Measurements from ENCODE around the gene VASN.

Gene VASN

GRCh38 chr16:4410335-4411075 is 38.9 kb downstream of the VASN start:
- in situ Hi-C loops (cut with MboI; ENCODE audit: low sequenced_read_pairs, unreplicated experiment), result no loop called here
- DNase-seq (ENCODE audit: low spot score), result no peak
- TF ChIP-seq CTCF (IDR thresholded peaks at IDR 0.05; ENCODE audit: borderline replicate concordance, control extremely low read depth, extremely low read depth, insufficient read depth, missing control alignments), result no peak

GRCh38 chr16:4411684-4412083 is 40.0 kb downstream of the VASN start:
- no peak for TF ChIP-seq CTCF (IDR thresholded peaks at IDR 0.05; ENCODE audit: borderline replicate concordance, control extremely low read depth, extremely low read depth, insufficient read depth, missing control alignments)
- in situ Hi-C loops (cut with MboI; ENCODE audit: low sequenced_read_pairs, unreplicated experiment), result no loop called here
- DNase-seq (ENCODE audit: low spot score), result no peak

- DNase-seq (ENCODE audit: low spot score), result no peak
- in situ Hi-C loops (cut with MboI; ENCODE audit: low sequenced_read_pairs, unreplicated experiment), result no loop called here
- no peak for TF ChIP-seq CTCF (IDR thresholded peaks at IDR 0.05; ENCODE audit: borderline replicate concordance, control extremely low read depth, extremely low read depth, insufficient read depth, missing control alignments)
Observed at GRCh38 chr16:4412159-4412558, 40.5 kb downstream of the VASN start.

GRCh38 chr16:4412854-4413253 is 41.2 kb downstream of the VASN start:
- DNase-seq (ENCODE audit: low spot score), result no peak
- in situ Hi-C loops (cut with MboI; ENCODE audit: low sequenced_read_pairs, unreplicated experiment), result no loop called here
- TF ChIP-seq CTCF (IDR thresholded peaks at IDR 0.05; ENCODE audit: borderline replicate concordance, control extremely low read depth, extremely low read depth, insufficient read depth, missing control alignments), result no peak

- in situ Hi-C loops (cut with MboI; ENCODE audit: low sequenced_read_pairs, unreplicated experiment), result no loop called here
- TF ChIP-seq CTCF (IDR thresholded peaks at IDR 0.05; ENCODE audit: borderline replicate concordance, control extremely low read depth, extremely low read depth, insufficient read depth, missing control alignments), result no peak
- peak; percentile 88 for DNase-seq (ENCODE audit: low spot score)
Observed at GRCh38 chr16:4414187-4414917, 42.7 kb downstream of the VASN start.

GRCh38 chr16:4415538-4416199 is 44.0 kb downstream of the VASN start:
- peak; percentile 53 for DNase-seq (ENCODE audit: low spot score)
- in situ Hi-C loops (cut with MboI; ENCODE audit: low sequenced_read_pairs, unreplicated experiment), result no loop called here
- peak; percentile 10 for TF ChIP-seq CTCF (IDR thresholded peaks at IDR 0.05; ENCODE audit: borderline replicate concordance, control extremely low read depth, extremely low read depth, insufficient read depth, missing control alignments)

All from GM13976 (cell line).